Mucosa of gallbladder (tissue), 1 donor: ENCODE data around the gene RIMKLA. TPM values are rescaled to one million over a fixed set of nuclear protein-coding genes. Genes with fewer than 3 reads are reported as not detected.
A peak's percentile ranks its signal among the peaks of the same experiment; 100 is the strongest.

Experiments used
- DNase-seq: peaks from one replicate; pipeline ENCODE4 v3.0.0-alpha.2; 2020; ENCODE audit warnings: low spot score
- total RNA-seq: library from RNA; stranded (reverse); gene quantifications from one replicate; pipeline ENCODE4 v1.2.1, GENCODE V29; 2021
- donor health status: DM: no; HTN: no; CAD: no.

The RIMKLA gene
- total RNA-seq, 1 donor from 2014 or later: 4.4 TPM

- DNase-seq: no peak
Observed at GRCh38 chr1:42427240-42427639, 46.6 kb downstream of the RIMKLA start.

- no peak for DNase-seq
Observed at GRCh38 chr1:42429603-42430002, 49.0 kb downstream of the RIMKLA start.

DNA sequence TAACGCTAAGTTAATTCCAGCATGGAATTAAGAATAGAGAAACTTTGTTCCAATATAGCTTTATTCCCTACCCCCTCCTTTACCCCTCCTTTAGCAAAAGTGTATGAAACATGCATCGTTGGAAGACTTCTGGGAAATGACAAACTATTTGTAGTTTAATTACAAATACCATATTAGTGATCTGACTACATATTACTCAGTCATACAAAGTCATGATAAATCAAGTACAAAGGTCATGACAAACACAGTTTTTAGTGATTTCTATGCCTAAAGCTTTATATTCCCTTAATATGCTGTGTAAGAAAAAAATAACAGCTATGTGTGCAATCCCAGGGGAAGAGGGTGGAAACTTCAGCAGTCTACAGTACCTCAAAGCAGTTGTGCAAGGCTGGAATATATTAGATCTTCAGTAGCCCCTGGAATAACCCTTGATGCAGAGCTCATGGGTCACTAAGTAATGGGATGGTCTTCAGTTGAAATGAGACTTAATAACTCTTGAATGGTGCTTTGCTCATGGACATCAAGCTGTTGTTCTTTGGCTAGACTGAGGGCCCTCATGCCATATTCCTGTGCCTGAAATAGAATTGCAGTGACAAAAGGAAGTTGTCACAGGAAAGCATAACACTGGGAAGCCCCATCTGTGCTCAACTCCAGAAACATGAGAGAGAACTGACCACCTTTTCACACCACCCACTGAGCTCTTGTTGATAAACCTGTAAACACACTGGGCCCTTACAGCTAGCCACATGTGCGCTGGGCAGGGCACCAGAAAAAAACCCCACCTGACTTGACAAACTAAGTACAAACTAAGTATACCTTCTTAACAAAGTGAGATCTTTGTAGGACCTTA is 49.9 kb downstream of the RIMKLA start:
- no peak for DNase-seq

GRCh38 chr1:42431514-42431913 is 50.9 kb downstream of the RIMKLA start:
- no peak for DNase-seq

- no peak for DNase-seq
Observed at GRCh38 chr1:42432714-42433113, 52.1 kb downstream of the RIMKLA start.

DNA sequence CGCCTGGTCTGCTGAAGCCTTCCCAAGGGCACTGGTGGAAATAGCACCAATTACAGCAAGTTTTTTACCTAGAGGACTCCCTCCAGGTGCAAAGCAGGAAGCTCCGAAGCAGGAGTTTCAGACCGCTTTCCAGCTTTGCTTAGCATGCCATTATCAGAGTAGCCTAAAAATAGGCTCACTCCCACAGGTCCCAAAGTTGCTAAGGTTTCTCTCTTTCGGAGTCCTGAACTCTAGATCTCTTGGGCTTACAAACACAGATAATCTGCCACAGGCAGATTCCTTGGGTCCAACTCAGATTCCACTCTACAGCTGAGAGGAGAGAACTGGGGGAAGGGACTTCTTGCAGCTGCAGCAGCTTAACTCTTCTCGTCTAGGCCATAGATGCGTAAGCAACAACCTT is 52.8 kb downstream of the RIMKLA start:
- DNase-seq: no peak

DNA sequence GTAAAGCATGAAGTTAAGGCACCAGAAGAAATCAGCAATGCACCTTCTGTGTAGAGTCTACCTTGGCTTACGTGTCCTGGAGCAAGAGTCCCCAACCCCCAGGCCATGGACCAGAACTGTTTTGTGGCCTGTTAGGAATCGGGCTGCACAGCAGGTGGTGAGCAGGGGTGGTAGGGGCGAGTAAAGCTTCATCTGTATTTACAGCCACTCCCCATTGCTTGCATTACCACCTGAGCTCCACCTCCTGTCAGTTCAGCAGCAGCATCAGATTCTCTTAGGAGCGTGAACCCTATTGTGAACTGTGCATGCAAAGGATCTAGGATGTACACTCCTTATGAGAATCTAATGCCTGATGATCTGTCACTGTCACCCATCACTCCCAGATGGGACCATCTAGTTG is 53.7 kb downstream of the RIMKLA start:
- DNase-seq: no peak

GRCh38 chr1:42439940-42440339 is 59.3 kb downstream of the RIMKLA start:
- no peak for DNase-seq

DNA sequence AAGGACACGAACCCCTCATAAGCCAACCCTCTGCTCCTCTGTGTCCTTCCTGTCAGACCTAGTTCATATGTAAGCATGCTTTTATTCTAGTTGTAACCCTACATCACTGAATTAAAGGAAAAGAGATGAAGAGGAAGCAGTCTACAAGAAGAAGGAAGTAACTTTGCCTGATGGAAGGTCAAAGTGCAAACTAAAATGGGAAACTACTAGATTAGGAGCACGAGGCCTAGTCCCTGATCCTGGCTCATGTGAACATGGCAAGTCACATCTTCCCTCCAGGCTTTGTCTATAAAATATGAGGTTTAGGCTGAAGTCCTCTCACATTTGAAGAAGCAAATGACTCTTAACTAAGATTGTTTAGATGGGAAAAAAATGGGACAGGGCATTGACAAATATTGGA is 62.1 kb downstream of the RIMKLA start:
- no peak for DNase-seq

- DNase-seq: no peak
Observed at GRCh38 chr1:42449256-42449655, 68.7 kb downstream of the RIMKLA start.

DNA sequence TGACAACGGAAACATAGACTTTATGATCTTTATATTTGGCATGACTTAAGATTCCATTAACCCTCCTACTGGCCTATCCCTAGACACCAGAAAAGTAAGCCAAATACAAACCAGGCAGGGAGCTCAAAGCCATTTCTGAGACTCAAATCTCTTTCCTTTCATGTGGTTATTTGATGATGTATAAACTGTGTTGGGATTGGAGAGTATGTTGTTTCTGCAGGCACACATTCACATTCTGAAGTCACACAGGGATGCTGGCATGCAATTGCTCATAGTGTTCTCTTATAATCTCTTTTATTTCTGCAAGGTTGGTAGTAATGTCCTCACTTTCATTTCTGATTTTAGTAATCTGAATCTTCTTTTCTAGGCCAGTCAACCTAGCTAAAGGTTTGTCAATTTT is 69.5 kb downstream of the RIMKLA start:
- DNase-seq: no peak

GRCh38 chr1:42453386-42453785 is 72.8 kb downstream of the RIMKLA start:
- DNase-seq: no peak

DNA sequence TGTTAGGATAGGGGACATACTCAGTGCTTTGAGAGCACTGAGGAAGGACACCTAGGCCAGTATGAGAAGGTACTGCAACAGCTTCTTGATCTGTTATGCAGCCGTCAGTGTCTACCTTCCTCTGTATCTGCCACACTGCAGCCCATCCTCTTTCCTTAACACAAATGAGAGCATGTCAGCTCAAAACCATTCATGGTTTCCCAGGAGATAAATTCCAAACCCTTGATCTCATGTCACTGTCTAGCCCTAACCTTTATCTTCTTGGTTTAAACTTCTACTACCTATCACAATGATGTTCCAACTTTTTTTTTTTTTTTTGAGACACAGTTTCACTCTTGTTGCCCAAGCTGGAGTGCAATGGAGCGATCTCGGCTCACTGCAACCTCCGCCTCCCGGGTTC is 73.8 kb downstream of the RIMKLA start:
- no peak for DNase-seq

DNA sequence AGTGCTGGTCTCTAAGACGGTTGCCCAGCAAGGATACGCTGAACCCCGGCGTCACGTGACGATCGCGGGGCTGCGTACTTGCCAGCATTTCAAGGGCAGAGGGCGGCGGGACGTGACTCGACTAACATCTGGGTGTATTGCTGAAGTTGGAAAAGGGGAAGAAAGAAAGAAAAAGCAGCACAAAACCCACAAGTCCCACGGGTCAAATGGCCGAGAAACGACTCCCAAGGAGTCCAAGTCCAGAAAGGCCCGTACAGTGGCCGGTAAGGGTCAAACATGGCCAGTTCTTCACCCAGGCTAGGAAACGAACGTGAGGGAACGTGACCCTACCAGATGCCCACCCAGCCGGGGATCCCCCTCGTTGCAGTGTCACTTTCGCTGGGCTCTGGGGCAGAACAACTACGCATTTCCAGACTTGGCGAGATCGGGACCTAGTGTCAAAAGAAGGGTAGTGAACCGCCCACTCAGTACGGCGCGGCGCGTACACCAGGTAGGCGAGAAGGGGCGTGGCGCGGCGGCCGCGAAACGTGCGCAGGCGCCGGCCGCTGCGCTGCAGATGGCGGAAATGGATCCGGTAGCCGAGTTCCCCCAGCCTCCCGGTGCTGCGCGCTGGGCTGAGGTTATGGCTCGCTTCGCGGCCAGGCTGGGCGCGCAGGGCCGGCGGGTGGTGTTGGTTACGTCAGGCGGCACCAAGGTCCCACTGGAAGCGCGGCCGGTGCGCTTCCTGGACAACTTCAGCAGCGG is 75.6 kb downstream of the RIMKLA start, which contains the start of the genes PPCS and ZMYND12:
PPCS (plus strand) TSS at position 534 of the 744 bp plus-strand sequence; CDS start at position 557, 23 bp downstream.
ZMYND12 (minus strand) TSS at position 13 of the 744 bp plus-strand sequence. CDS start 25 bp downstream, outside the sequence.
- DNase-seq: peak; percentile 89

- DNase-seq: peak; percentile 40
Observed at GRCh38 chr1:42456754-42457089, 76.1 kb downstream of the RIMKLA start.

GRCh38 chr1:42461196-42461595 is 80.6 kb downstream of the RIMKLA start:
- no peak for DNase-seq

DNA sequence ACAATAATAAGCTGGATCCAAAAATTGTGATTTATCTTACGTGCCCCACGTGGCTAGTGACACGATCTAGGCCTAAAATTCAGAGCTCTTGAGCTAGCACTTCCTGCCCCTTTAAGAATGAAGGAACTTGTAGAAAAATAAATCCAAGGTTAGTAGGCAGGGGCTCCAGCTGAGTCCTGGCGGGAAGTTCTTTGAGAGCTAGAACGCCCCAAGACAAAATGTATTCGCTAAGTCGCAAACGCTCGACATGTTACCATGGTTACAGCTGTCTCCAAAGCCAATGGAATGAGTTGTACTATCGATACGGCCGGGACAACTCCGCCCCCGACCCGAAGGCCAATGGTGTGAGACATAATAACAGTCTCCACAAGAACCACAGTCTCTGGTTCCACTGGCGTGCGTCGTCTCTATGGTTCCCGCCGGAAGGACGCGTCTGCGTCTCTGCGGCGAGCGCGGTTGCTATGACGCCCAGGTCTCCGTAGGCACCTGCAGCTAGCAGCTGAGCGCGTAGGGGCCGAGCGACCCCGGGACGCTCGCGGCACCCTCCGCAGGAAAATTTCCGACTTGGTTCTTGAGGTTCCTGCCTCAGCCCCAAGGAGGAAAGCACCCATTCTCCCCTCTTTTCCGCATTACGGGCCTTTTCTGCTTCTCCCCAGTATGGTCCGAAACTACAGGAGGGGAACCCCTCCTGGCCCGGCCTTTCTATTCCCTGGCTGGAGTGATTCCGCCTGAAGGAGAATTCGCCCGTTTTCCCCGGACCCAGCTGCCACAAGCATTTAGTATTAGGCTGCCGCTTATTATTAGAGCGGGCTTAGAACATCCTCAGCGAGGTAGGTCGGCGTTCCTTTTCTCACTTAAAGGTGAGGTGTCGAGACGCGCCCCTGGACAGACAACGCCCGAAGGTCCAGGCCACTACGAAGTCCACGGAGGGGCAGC is 82.5 kb downstream of the RIMKLA start, which contains the start of gene CCDC30:
CCDC30 (plus strand) TSS at position 459 of the 936 bp plus-strand sequence. CDS start 17,266 bp downstream, outside the sequence.
- peak; percentile 98 for DNase-seq

GRCh38 chr1:42463921-42464320 is 83.3 kb downstream of the RIMKLA start:
- DNase-seq: no peak

- DNase-seq: no peak
Observed at GRCh38 chr1:42466030-42466429, 85.4 kb downstream of the RIMKLA start.

GRCh38 chr1:42469727-42470126 is 89.1 kb downstream of the RIMKLA start:
- DNase-seq: no peak
